Tibial nerve (tissue), 4 donors: Measurements from ENCODE around the gene PRUNE1. TPM values are rescaled to one million over a fixed set of nuclear protein-coding genes. Genes with fewer than 3 reads are reported as not detected.

Experiments
- DNase-seq, 2 donors: peaks; one replicate each; pipeline ENCODE4 v3.0.0-alpha.2; 2019; ENCODE audit warnings: low spot score in 2 of 2
- H3K27ac ChIP-seq, 4 donors: fragments of 200-600 bp; sonication (generic) in 3 of 4; one replicate each; pipeline ENCODE4 v1.5.1; 2017 to 2019; ENCODE audit warnings: mild to moderate bottlenecking in 1 of 4
- H3K27me3 ChIP-seq, 2 donors: fragments of 200-600 bp; sonication (generic) in 1 of 2; one replicate each; pipeline versions ENCODE4 v1.5.1 to v1.6.0; 2017 to 2019
- H3K36me3 ChIP-seq, 3 donors: fragments of 200-600 bp; sonication (generic); one replicate each; pipeline ENCODE4 v1.5.1; 2018 to 2019
- H3K4me1 ChIP-seq, 4 donors: fragments of 200-600 bp; sonication (generic) in 3 of 4; one replicate each; pipeline ENCODE4 v1.5.1; 2017 to 2019
- H3K4me3 ChIP-seq, 4 donors: fragments of 200-600 bp; sonication (generic) in 3 of 4; one replicate each; pipeline ENCODE4 v1.5.1; 2017 to 2019; ENCODE audit warnings: mild to moderate bottlenecking in 1 of 4, moderate library complexity in 1 of 4
- H3K9me3 ChIP-seq, 4 donors: fragments of 200-600 bp; sonication (generic) in 3 of 4; one replicate each; pipeline ENCODE4 v1.5.1; 2017 to 2019
- EP300 ChIP-seq, 2 donors: sonication (generic); formaldehyde crosslinking; IDR thresholded peaks; one replicate each; pipeline ENCODE4 v1.6.1; 2017; ENCODE audit warnings: antibody characterized with exemption in 2 of 2, mild to moderate bottlenecking in 1 of 2
- POLR2A ChIP-seq, 2 donors: fragments of 450-650 bp; IDR thresholded peaks; one replicate each; pipeline ENCODE4 v1.6.1; 2017; ENCODE audit warnings: antibody characterized with exemption in 2 of 2, mild to moderate bottlenecking in 2 of 2, moderate library complexity in 2 of 2
- WGBS, 2 donors: methylation state at CpG; one replicate each; pipeline ENCODE4 v1.1.5; 2018; 5-methylcytosine and 5-hydroxymethylcytosine counted together
- small RNA-seq: library from RNA; depleted of rRNA; stranded (forward); fragments of <200 nt; gene quantifications from one replicate; pipeline ENCODE3, GENCODE V24; 2016
- total RNA-seq, 4 donors: library from RNA; depleted of rRNA; stranded (reverse); fragments of >200 nt; gene quantifications; one replicate each; pipeline ENCODE4 v1.1.0, GENCODE V29; 2016
- TF ChIP-seq, protein P1 (sequence below), 5 experiments: fragments of 200-600 bp in 3 of 5; fragments of 450-650 bp in 2 of 5; sonication (generic) in 3 of 5; IDR thresholded peaks; one replicate each; pipeline ENCODE4 v1.5.1; 2016 to 2019; ENCODE audit warnings: antibody characterized with exemption in 5 of 5, mild to moderate bottlenecking in 3 of 5, moderate library complexity in 2 of 5

The PRUNE1 gene
- total RNA-seq, 4 donors from 2014 or later: 22.0 to 40.4 (median 28.5) TPM

DNA sequence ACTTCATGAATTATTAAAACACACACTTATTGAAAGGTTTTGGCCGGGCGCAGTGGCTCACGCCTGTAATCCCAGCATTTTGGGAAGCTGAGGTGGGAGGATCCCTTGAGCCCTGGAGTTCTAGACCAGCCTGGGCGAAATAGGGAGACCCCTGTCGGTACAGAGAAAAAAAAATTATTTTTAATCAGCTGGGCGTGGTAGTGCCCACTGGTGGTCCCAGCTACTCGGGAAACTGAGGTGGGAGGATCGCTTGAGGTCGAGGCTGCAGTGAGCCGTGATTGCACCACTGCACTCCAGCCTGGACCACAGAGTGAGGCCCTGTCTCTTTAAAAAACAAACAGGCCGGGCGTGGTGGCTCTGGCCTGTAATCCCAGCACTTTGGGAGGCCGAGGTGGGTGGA is 64.0 kb downstream of the PRUNE1 start:
- H3K4me1 ChIP-seq: peaks cover 0 to 17% (median 7%) of the 10 kb centered on the region in 4 donors
- peak overlapping the region; percentile 21 to 99 (median 99) for H3K27ac ChIP-seq
- H3K36me3 ChIP-seq: peaks cover 0 to 19% (median 0%) of the 10 kb centered on the region in 3 donors
- H3K4me3 ChIP-seq: no peak overlapping the region
- WGBS, 2 donors: 63 to 64% methylated on average over 13 of the region's 13 CpGs
- DNase-seq: no peak
- no peaks in the 10 kb centered on the region for H3K27me3 ChIP-seq
- no peaks in the 10 kb centered on the region for H3K9me3 ChIP-seq
- TF ChIP-seq EP300 (IDR thresholded peaks at IDR 0.05) (no peak), POLR2A (IDR thresholded peaks at IDR 0.05) (no peak)
- TF ChIP-seq, protein P1, sequence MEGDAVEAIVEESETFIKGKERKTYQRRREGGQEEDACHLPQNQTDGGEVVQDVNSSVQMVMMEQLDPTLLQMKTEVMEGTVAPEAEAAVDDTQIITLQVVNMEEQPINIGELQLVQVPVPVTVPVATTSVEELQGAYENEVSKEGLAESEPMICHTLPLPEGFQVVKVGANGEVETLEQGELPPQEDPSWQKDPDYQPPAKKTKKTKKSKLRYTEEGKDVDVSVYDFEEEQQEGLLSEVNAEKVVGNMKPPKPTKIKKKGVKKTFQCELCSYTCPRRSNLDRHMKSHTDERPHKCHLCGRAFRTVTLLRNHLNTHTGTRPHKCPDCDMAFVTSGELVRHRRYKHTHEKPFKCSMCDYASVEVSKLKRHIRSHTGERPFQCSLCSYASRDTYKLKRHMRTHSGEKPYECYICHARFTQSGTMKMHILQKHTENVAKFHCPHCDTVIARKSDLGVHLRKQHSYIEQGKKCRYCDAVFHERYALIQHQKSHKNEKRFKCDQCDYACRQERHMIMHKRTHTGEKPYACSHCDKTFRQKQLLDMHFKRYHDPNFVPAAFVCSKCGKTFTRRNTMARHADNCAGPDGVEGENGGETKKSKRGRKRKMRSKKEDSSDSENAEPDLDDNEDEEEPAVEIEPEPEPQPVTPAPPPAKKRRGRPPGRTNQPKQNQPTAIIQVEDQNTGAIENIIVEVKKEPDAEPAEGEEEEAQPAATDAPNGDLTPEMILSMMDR (IDR thresholded peaks at IDR 0.05): peak in 1 of 5 experiments; percentile 20

Small RNA genes within 50 kb of the gene (small RNA-seq; reads per million reads assigned to genes)
- gene RNU6-884P: not detected

Other genes with a start within 250 kb of the PRUNE1 start
- 10 to 100 TPM; 29.7 to 57.7 (median 41.3) TPM for gene CTSS, start 242.7 kb upstream of the PRUNE1 start, total RNA-seq
- gene CTSK, start 200.2 kb upstream of the PRUNE1 start, total RNA-seq: 10 to 100 TPM; 42.0 to 87.9 (median 45.5) TPM
- gene ARNT, start 131.8 kb upstream of the PRUNE1 start, total RNA-seq: 10 to 100 TPM; 56.6 to 67.4 (median 58.6) TPM
- not detected for gene CTXND2, start 121.3 kb upstream of the PRUNE1 start, total RNA-seq
- gene SETDB1, start 82.1 kb upstream of the PRUNE1 start, total RNA-seq: 10 to 100 TPM; 30.6 to 42.9 (median 35.3) TPM
- 100 to 1,000 TPM; 137 to 168 (median 140) TPM for gene CERS2, start 33.6 kb upstream of the PRUNE1 start, total RNA-seq
- gene ANXA9, start 26.2 kb upstream of the PRUNE1 start, total RNA-seq: 10 to 100 TPM in 2 of 4 donors, 1 to 10 TPM in 2; 2.1 to 12.2 (median 7.8) TPM
- 10 to 100 TPM; 45.5 to 63.2 (median 49.5) TPM for gene MINDY1, start 1.5 kb upstream of the PRUNE1 start, total RNA-seq
- 1 to 10 TPM in 2 of 4 donors, under 1 TPM in 1, not detected in 1; 0.22 to 2.2 (median 1.3) TPM for gene BNIPL, start 28.1 kb downstream of the PRUNE1 start, total RNA-seq
- 1 to 10 TPM; 5.0 to 9.6 (median 6.5) TPM for gene C1orf56, start 39.3 kb downstream of the PRUNE1 start, total RNA-seq
- gene CDC42SE1, start 51.2 kb downstream of the PRUNE1 start, total RNA-seq: 10 to 100 TPM; 72.4 to 87.4 (median 80.8) TPM
- 1 to 10 TPM; 1.2 to 2.7 (median 2.0) TPM for gene MLLT11, start 51.9 kb downstream of the PRUNE1 start, total RNA-seq
- 10 to 100 TPM; 17.4 to 43.1 (median 22.3) TPM for gene GABPB2, start 62.3 kb downstream of the PRUNE1 start, total RNA-seq
- gene SEMA6C, start 138.2 kb downstream of the PRUNE1 start, total RNA-seq: 10 to 100 TPM; 15.5 to 28.7 (median 18.7) TPM
- gene TNFAIP8L2, start 148.2 kb downstream of the PRUNE1 start, total RNA-seq: 10 to 100 TPM in 1 of 4 donors, 1 to 10 TPM in 3; 4.4 to 12.9 (median 8.6) TPM
- 10 to 100 TPM; 10.1 to 16.5 (median 13.8) TPM for gene LYSMD1, start 157.5 kb downstream of the PRUNE1 start, total RNA-seq
- gene SCNM1, start 157.7 kb downstream of the PRUNE1 start, total RNA-seq: 10 to 100 TPM; 20.5 to 42.6 (median 31.2) TPM
- gene TMOD4, start 167.5 kb downstream of the PRUNE1 start, total RNA-seq: 1 to 10 TPM in 2 of 4 donors, not detected in 2; 1.1 to 4.8 TPM
- gene VPS72, start 181.7 kb downstream of the PRUNE1 start, total RNA-seq: 10 to 100 TPM; 24.5 to 35.5 (median 31.0) TPM
- gene PIP5K1A, start 190.1 kb downstream of the PRUNE1 start, total RNA-seq: 10 to 100 TPM; 52.6 to 89.0 (median 62.4) TPM
- gene PSMD4, start 246.3 kb downstream of the PRUNE1 start, total RNA-seq: 100 to 1,000 TPM; 112 to 153 (median 120) TPM